HepG2 (cell line): Measurements from ENCODE around the gene STC2. TPM values are rescaled to one million over a fixed set of nuclear protein-coding genes. Genes with fewer than 3 reads are reported as not detected.
A peak's percentile ranks its signal among the peaks of the same experiment; 100 is the strongest.

Experiments used
- ARHGAP35 ChIP-seq: sonication (generic); formaldehyde crosslinking; IDR thresholded peaks from 2 replicates; pipeline ENCODE4 v1.9.0; 2022; ENCODE audit warnings: mild to moderate bottlenecking, inconsistent platforms, moderate library complexity, missing genetic modification reagents, borderline replicate concordance
- EEA1 ChIP-seq: sonication (generic); formaldehyde crosslinking; IDR thresholded peaks from 2 replicates; pipeline ENCODE4 v1.5.1; 2020; ENCODE audit warnings: mild to moderate bottlenecking, missing genetic modification reagents, borderline replicate concordance
- FOSL2 ChIP-seq: sonication (generic); formaldehyde crosslinking; IDR thresholded peaks from 2 replicates; pipeline ENCODE4 v1.4.0; 2020; ENCODE audit warnings: missing genetic modification reagents
- NR2C2 ChIP-seq: sonication (generic); formaldehyde crosslinking; IDR thresholded peaks from 2 replicates; pipeline ENCODE4 v1.4.0; 2020; ENCODE audit warnings: missing genetic modification reagents, mild to moderate bottlenecking, moderate library complexity, borderline replicate concordance
- TBX2 ChIP-seq: sonication (generic); formaldehyde crosslinking; IDR thresholded peaks from 2 replicates; pipeline ENCODE4 v1.5.0; 2020; ENCODE audit warnings: missing genetic modification reagents, mild to moderate bottlenecking, borderline replicate concordance
- ZNF709 ChIP-seq: sonication (generic); formaldehyde crosslinking; IDR thresholded peaks from 2 replicates; pipeline ENCODE4 v1.5.0; 2020; ENCODE audit warnings: mild to moderate bottlenecking, missing genetic modification reagents
- ZNF777 ChIP-seq: sonication (generic); formaldehyde crosslinking; IDR thresholded peaks from 2 replicates; pipeline ENCODE4 v1.4.0; 2020; ENCODE audit warnings: missing genetic modification reagents
- polyA plus RNA-seq, 8 experiments: library from polyadenylated mRNA; depleted of rRNA in 3 of 8; stranded (reverse) in 7 of 8; unstranded in 1 of 8; fragments of >200 nt; fragmentation: Illumina TruSeq in 4 of 8; extraction: Trizol in 4 of 8; gene quantifications; 2 replicates each; pipeline versions ENCODE4 v1.2.1 to v1.2.3, GENCODE V29; 2011 to 2016; ENCODE audit warnings: low read depth in 4 of 8, missing spikeins in 1 of 8, mixed read lengths in 1 of 8; ENCODE audit not compliant: insufficient read depth in 1 of 8
- total RNA-seq, 5 experiments: library from RNA; depleted of rRNA; stranded (reverse); fragments of >200 nt; fragmentation: Illumina TruSeq; extraction: Trizol; gene quantifications; 2 replicates each; pipeline ENCODE4 v1.2.3, GENCODE V29; 2016; ENCODE audit warnings: low read depth in 1 of 5
- TF ChIP-seq, protein P1 (sequence below): sonication (generic); formaldehyde crosslinking; IDR thresholded peaks from 2 replicates; pipeline ENCODE4 v1.4.0; 2020; ENCODE audit warnings: mild to moderate bottlenecking, missing genetic modification reagents
- TF ChIP-seq, protein P2 (sequence below), 2 experiments: sonication (generic) in 1 of 2; formaldehyde crosslinking in 1 of 2; IDR thresholded peaks; 2 replicates each; pipeline versions ENCODE4 v1.4.0 to v1.6.1; 2018 to 2020; ENCODE audit warnings: missing genetic modification reagents in 2 of 2, borderline replicate concordance in 1 of 2, low read depth in 1 of 2, mild to moderate bottlenecking in 1 of 2, missing biosample characterization in 1 of 2
- TF ChIP-seq, protein P3 (sequence below): sonication (generic); formaldehyde crosslinking; IDR thresholded peaks from 2 replicates; pipeline ENCODE4 v1.4.0; 2020; ENCODE audit warnings: missing genetic modification reagents
- TF ChIP-seq, protein P4 (sequence below): sonication (generic); formaldehyde crosslinking; IDR thresholded peaks from 2 replicates; pipeline ENCODE4 v1.4.0; 2020; ENCODE audit warnings: missing genetic modification reagents, borderline replicate concordance
- TF ChIP-seq, protein P5 (sequence below): sonication (generic); formaldehyde crosslinking; IDR thresholded peaks from 2 replicates; pipeline ENCODE4 v1.4.0; 2020; ENCODE audit warnings: missing genetic modification reagents
- TF ChIP-seq, protein P6 (sequence below): sonication (generic); formaldehyde crosslinking; IDR thresholded peaks from 2 replicates; pipeline ENCODE4 v1.4.0; 2020; ENCODE audit warnings: missing genetic modification reagents

STC2 gene
- total and polyA plus RNA-seq, 2 of the 13 experiments (the other 11 are each of a cell fraction or from before 2014, with no cell fraction given), result 27.1 to 69.2 TPM

DNA sequence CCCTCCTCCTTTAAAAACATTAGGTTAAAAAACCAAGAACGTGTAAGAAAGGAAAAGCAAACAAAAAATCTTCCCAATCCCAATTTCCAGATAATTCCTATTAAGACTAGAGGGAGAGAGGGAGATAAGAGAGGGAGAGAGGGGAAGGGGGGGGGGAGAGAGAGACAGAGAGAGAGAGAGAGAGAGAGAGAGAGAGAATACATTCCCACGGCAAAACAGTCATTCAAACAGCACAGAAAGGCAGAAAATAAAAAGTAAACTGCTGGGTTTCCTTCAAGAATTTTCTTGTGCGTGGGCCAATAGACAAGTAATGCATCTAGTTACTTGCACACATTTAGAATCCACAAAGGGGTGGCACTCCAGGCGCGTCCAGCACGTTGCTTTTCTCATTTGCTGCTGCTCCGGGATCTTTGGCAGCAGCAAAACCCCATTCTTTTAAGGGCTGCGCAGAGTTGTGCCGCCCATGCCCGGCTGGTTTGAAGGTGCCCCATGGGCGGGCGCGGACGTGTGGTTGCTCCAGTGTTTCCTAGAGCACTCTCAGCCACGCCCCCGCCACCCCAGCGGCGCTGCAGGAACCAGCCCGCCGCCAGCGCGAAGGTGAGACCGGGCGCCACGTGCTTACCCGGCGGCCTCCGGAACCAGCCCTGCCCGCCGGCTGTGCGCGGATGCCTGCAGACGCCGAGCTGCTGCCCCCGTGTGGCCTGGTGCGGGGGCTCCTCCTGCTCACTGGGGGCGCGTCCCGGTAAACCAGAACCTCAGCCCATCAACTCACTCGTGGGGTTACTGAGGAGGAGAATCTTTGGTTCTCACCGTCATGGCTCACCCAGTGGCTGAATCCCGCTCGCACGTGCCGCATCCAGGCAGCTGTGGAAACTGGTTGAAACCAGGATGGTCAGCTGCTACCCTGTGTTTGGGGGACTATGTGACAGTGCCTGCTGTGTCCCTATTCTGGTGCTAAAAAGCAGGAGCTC is 44.6 kb downstream of the STC2 start (continued):
- peak; percentile 91 for TF ChIP-seq EEA1
- peak; percentile 51; the same call in 1 of the 2 replicates for TF ChIP-seq NR2C2 (CRISPR knock-in tag)
- TF ChIP-seq TBX2 (CRISPR knock-in tag), result peak; percentile 98
- TF ChIP-seq, protein P1, sequence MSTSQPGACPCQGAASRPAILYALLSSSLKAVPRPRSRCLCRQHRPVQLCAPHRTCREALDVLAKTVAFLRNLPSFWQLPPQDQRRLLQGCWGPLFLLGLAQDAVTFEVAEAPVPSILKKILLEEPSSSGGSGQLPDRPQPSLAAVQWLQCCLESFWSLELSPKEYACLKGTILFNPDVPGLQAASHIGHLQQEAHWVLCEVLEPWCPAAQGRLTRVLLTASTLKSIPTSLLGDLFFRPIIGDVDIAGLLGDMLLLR (CRISPR knock-in tag), result peak; percentile 99
- TF ChIP-seq, protein P2, sequence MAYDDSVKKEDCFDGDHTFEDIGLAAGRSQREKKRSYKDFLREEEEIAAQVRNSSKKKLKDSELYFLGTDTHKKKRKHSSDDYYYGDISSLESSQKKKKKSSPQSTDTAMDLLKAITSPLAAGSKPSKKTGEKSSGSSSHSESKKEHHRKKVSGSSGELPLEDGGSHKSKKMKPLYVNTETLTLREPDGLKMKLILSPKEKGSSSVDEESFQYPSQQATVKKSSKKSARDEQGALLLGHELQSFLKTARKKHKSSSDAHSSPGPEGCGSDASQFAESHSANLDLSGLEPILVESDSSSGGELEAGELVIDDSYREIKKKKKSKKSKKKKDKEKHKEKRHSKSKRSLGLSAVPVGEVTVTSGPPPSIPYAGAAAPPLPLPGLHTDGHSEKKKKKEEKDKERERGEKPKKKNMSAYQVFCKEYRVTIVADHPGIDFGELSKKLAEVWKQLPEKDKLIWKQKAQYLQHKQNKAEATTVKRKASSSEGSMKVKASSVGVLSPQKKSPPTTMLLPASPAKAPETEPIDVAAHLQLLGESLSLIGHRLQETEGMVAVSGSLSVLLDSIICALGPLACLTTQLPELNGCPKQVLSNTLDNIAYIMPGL (CRISPR knock-in tag; IDR thresholded peaks at IDR 0.05; ENCODE audit: borderline replicate concordance in 1 of 2, low read depth in 1 of 2), result peak; percentile 84 to 90
- TF ChIP-seq ARHGAP35 (CRISPR knock-in tag), result peak; percentile 99
- TF ChIP-seq, protein P3, sequence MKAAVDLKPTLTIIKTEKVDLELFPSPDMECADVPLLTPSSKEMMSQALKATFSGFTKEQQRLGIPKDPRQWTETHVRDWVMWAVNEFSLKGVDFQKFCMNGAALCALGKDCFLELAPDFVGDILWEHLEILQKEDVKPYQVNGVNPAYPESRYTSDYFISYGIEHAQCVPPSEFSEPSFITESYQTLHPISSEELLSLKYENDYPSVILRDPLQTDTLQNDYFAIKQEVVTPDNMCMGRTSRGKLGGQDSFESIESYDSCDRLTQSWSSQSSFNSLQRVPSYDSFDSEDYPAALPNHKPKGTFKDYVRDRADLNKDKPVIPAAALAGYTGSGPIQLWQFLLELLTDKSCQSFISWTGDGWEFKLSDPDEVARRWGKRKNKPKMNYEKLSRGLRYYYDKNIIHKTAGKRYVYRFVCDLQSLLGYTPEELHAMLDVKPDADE (CRISPR knock-in tag), result peak; percentile 96
- peak; percentile 58 for TF ChIP-seq FOSL2 (CRISPR knock-in tag)
- TF ChIP-seq, protein P4, sequence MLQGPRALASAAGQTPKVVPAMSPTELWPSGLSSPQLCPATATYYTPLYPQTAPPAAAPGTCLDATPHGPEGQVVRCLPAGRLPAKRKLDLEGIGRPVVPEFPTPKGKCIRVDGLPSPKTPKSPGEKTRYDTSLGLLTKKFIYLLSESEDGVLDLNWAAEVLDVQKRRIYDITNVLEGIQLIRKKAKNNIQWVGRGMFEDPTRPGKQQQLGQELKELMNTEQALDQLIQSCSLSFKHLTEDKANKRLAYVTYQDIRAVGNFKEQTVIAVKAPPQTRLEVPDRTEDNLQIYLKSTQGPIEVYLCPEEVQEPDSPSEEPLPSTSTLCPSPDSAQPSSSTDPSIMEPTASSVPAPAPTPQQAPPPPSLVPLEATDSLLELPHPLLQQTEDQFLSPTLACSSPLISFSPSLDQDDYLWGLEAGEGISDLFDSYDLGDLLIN, result peak; percentile 91; the same call in 1 of the 2 replicates
- TF ChIP-seq ZNF777, result peak; percentile 79
- TF ChIP-seq, protein P5, sequence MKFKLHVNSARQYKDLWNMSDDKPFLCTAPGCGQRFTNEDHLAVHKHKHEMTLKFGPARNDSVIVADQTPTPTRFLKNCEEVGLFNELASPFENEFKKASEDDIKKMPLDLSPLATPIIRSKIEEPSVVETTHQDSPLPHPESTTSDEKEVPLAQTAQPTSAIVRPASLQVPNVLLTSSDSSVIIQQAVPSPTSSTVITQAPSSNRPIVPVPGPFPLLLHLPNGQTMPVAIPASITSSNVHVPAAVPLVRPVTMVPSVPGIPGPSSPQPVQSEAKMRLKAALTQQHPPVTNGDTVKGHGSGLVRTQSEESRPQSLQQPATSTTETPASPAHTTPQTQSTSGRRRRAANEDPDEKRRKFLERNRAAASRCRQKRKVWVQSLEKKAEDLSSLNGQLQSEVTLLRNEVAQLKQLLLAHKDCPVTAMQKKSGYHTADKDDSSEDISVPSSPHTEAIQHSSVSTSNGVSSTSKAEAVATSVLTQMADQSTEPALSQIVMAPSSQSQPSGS (CRISPR knock-in tag), result peak; percentile 84; the same call in 1 of the 2 replicates
- peak; percentile 98 for TF ChIP-seq ZNF709 (CRISPR knock-in tag)
- TF ChIP-seq, protein P6, sequence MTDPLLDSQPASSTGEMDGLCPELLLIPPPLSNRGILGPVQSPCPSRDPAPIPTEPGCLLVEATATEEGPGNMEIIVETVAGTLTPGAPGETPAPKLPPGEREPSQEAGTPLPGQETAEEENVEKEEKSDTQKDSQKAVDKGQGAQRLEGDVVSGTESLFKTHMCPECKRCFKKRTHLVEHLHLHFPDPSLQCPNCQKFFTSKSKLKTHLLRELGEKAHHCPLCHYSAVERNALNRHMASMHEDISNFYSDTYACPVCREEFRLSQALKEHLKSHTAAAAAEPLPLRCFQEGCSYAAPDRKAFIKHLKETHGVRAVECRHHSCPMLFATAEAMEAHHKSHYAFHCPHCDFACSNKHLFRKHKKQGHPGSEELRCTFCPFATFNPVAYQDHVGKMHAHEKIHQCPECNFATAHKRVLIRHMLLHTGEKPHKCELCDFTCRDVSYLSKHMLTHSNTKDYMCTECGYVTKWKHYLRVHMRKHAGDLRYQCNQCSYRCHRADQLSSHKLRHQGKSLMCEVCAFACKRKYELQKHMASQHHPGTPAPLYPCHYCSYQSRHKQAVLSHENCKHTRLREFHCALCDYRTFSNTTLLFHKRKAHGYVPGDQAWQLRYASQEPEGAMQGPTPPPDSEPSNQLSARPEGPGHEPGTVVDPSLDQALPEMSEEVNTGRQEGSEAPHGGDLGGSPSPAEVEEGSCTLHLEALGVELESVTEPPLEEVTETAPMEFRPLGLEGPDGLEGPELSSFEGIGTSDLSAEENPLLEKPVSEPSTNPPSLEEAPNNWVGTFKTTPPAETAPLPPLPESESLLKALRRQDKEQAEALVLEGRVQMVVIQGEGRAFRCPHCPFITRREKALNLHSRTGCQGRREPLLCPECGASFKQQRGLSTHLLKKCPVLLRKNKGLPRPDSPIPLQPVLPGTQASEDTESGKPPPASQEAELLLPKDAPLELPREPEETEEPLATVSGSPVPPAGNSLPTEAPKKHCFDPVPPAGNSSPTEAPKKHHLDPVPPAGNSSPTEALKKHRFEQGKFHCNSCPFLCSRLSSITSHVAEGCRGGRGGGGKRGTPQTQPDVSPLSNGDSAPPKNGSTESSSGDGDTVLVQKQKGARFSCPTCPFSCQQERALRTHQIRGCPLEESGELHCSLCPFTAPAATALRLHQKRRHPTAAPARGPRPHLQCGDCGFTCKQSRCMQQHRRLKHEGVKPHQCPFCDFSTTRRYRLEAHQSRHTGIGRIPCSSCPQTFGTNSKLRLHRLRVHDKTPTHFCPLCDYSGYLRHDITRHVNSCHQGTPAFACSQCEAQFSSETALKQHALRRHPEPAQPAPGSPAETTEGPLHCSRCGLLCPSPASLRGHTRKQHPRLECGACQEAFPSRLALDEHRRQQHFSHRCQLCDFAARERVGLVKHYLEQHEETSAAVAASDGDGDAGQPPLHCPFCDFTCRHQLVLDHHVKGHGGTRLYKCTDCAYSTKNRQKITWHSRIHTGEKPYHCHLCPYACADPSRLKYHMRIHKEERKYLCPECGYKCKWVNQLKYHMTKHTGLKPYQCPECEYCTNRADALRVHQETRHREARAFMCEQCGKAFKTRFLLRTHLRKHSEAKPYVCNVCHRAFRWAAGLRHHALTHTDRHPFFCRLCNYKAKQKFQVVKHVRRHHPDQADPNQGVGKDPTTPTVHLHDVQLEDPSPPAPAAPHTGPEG (CRISPR knock-in tag), result peak; percentile 95
- TF ChIP-seq, all 625 proteins: peak for 436
